ENCODE data around the gene PRKCA.

PRKCA gene

GRCh38 chr17:66300956-66301355 lies 1.5 kb upstream of the PRKCA start:
- H3K4me3 ChIP-seq (ENCODE audit: low read depth, low read length): no peak overlapping the region
- no peak for TF ChIP-seq CTCF (IDR thresholded peaks at IDR 0.05; ENCODE audit: control insufficient read depth, extremely low read depth, insufficient read depth)
- DNase-seq (ENCODE audit: low read depth): no peak

DNA sequence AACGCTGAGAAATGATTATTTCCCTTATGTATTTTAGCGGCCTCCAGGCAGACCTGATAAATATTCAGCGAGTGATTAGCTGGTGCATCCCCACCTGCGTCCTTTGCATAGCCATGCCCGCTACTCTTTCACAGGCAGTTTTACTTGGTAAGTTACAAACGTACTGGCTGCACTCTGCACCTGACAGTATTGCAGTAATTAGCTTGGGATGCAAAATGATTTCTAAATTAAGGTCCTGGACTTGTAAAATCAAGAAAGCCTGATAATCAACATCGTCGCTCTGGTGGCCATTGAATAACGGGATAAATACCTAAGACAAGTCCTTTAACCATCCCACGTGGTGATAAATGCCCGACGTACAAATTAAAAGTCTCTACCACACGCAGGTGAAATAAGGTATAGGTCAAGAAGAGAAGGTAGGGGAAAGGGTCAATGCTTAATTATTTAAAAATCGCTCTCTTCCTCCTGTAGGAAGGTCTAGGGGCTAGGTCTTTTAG lies 998 bp upstream of the PRKCA start:
- peak overlapping the region; percentile 66 for H3K4me3 ChIP-seq (ENCODE audit: low read depth, low read length)
- TF ChIP-seq CTCF (IDR thresholded peaks at IDR 0.05; ENCODE audit: control insufficient read depth, extremely low read depth, insufficient read depth): no peak
- no peak for DNase-seq (ENCODE audit: low read depth)

DNA sequence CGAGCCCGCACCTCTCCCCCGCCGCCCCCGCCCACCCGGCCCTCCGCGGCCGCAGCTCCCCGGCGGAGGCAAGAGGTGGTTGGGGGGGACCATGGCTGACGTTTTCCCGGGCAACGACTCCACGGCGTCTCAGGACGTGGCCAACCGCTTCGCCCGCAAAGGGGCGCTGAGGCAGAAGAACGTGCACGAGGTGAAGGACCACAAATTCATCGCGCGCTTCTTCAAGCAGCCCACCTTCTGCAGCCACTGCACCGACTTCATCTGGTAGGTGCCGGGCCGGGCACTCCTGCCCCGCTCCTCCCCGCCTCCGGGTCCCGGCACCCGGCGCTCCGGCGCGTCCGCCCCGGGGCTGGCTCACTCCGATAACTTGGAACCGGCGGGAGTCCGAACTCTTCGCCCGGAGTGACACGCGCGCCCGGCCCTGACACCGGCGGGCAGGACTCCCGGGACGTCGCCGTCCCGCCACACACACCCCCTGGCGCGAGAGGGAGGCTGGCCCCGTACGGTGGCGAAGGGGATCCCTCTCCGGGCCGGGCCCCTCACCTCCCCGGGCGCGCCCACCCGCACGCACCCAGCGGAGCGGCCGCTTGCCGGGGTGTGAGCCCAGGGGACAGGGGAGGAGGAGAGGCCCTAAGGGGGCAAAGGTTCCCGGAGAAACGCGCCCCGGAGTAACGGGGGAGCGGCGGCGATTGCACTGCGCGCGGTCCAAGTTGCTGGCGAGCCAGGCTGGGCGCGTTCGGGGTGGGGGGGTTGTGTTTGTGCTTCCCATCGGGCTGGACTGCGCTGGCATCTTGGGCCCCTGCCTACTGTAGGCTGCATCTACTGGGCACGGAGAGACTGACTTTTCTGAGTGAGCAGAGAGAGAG lies 581 bp downstream of the PRKCA start:
- peak; percentile 37; the same call in 1 of the 2 replicates for TF ChIP-seq CTCF (IDR thresholded peaks at IDR 0.05; ENCODE audit: control insufficient read depth, extremely low read depth, insufficient read depth)
- no peak for DNase-seq (ENCODE audit: low read depth)
- peak overlapping the region; percentile 66 for H3K4me3 ChIP-seq (ENCODE audit: low read depth, low read length)

- no peak for TF ChIP-seq CTCF (IDR thresholded peaks at IDR 0.05; ENCODE audit: control insufficient read depth, extremely low read depth, insufficient read depth)
- DNase-seq (ENCODE audit: low read depth): no peak
- no peak overlapping the region for H3K4me3 ChIP-seq (ENCODE audit: low read depth, low read length)
These were observed 2.1 kb downstream of the PRKCA start for GRCh38 chr17:66304304-66305174.

- no peak overlapping the region for H3K4me3 ChIP-seq (ENCODE audit: low read depth, low read length)
- no peak for TF ChIP-seq CTCF (IDR thresholded peaks at IDR 0.05; ENCODE audit: control insufficient read depth, extremely low read depth, insufficient read depth)
- no peak for DNase-seq (ENCODE audit: low read depth)
These were observed 4.0 kb downstream of the PRKCA start for GRCh38 chr17:66306446-66306845.

DNA sequence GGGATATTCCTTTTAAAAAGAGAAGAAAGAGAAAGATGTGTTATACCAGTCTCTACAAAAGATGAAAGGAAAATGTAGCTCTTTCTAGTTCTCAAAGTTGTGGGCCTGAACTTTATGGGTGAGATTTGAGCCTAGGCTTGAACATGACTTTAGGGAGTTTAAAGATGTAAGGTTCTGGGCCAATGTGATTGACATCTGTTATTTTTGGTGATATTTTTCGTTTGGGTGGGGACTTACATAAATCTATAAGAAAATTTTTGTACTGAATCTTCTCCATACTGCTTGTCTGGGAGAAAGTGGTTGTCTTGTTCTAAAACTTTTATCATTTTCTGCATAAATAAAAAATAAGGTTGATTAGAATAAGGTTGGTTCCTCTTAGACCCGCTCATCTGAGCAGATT lies 4.8 kb downstream of the PRKCA start:
- TF ChIP-seq CTCF (IDR thresholded peaks at IDR 0.05; ENCODE audit: control insufficient read depth, extremely low read depth, insufficient read depth): no peak
- DNase-seq (ENCODE audit: low read depth): no peak
- no peak overlapping the region for H3K4me3 ChIP-seq (ENCODE audit: low read depth, low read length)
